HG03025 (cell line): ENCODE results near the gene CBR3.

Experiments
- ATAC-seq: cut with Tn5 transposase; IDR thresholded peaks from one replicate; pipeline ENCODE4 v1.9.1; 2021; ENCODE audit warnings: mild to moderate bottlenecking, moderate library complexity; ENCODE audit not compliant: unreplicated experiment, low FRiP score

Gene CBR3

DNA sequence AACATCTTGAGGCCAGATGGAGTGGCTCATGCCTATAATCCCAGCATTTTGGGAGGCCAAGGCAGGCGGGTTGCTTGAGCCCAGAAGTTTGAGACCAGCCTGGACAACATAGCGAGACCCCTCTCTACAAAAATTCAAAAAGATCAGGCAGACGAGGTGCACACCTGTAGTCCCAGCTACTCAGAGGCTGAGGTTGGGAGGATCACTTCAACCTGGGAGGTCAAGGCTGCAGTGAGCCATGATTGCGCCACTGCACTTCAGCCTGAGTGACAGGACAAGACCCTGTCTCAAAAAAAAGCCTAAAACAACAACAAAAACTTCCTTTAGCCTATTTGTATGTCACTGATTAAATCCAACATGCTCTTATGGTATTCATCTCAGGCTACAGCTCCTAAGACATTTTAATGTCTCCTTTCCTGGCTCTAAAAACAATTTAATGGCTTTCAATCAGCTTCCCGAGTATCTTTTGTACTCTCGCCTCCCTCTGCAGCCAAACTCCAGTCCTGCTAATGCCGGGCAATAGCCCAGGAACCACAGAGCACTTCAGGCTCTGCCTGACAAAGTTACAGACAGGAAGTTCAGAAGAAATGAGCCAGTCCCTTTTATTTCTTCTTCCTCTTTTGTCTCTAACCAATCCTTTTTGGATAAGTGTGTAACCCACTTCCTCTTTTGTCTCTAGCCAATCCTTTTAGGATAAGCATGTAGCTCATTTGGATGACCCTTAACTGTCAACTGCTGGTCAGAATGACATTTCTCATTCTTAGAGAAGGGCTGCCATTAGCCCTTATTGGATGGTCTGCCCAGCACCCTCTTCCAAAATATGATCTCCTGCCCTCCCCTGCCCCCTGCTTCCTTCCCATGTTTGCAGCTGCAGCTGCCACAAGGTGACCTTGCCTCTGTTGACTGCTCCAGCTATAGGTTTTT is 15.2 kb downstream of the CBR3 start:
- ATAC-seq, result no peak

DNA sequence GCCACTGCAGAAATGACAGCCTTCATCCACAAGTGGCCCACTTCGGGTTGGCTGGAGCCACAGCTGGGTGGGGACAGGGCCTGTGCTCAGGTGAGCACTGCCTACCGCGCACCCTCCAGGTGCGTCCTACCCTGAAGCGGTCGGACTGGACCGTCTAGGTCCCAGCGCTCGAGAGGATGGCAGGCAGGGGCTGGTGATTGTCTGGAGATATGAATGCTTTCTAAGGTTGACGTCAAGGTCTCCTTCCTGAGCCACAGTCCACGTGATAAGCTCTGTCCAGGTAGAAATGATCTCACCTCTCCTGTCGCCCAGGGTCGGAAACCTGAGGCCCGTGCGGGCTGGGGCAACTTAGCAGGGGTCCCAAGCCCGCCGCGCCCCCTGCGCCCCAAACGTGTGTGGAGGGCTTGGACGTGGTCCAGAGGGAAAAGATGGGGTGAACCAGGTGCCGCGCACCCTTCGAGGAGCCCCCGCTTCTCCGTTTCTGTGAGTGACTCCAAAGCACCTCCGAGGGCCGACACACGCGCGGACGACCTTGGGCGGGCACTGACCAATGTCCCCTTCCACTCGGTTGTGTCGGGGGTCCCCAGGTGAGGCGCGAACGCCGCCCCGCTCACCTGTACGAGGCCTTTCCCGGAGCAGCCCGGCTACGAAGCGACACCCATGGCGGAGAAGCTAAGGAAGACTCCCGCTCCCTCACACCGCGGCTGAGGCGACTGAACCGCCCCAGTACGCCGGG is 20.9 kb downstream of the CBR3 start:
- ATAC-seq, result no peak

- peak; percentile 85 for ATAC-seq
These were observed 21.5 kb downstream of the CBR3 start for GRCh38 chr21:36156339-36156814.

DNA sequence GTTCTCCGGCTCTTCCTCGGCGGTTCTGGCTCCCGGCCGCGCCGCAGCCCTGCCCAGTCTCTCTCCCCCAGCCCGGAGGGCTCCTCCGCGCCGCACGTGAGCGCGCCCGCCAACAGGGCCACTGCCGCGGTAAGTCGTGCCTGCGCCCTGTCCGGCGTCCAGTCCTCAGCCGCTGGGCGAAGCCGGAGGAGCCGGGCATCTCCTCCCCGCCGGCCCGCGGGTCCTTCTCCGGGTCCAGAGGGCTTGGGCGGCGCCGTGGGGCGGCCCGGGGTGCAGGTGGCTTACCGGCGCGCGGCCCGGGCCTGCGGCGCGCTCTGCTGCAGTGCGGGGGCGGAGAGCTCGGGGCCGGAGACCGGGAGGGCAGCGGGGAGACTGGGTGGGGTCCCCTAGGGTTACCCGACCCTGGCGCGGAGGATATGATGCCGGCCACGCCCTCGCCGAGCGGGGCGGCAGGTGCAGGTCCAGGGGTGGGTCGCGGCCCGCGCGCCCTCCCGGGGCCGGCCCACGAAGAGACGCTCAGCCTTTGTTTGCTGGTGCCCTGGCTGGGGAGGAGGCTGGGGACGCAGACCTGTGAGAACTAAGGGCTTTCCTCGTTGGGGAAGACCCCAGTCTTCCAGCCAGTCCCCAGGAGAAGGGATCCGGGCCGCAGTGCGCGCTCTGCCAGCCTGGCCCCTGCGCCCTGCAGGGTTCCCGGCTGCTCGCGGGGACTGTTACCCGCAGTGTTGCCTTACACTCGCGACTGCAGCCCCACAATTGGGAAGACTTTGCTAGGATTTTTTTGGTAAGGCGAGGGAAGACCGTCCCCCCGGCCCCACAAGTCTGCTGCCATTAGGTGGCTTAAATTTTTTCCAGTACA is 22.2 kb downstream of the CBR3 start, which contains the start of gene DOP1B:
DOP1B (plus strand) TSS at position 10 of the 856 bp plus-strand sequence. CDS start 7,910 bp downstream, outside the sequence.
- peak; percentile 21 for ATAC-seq

DNA sequence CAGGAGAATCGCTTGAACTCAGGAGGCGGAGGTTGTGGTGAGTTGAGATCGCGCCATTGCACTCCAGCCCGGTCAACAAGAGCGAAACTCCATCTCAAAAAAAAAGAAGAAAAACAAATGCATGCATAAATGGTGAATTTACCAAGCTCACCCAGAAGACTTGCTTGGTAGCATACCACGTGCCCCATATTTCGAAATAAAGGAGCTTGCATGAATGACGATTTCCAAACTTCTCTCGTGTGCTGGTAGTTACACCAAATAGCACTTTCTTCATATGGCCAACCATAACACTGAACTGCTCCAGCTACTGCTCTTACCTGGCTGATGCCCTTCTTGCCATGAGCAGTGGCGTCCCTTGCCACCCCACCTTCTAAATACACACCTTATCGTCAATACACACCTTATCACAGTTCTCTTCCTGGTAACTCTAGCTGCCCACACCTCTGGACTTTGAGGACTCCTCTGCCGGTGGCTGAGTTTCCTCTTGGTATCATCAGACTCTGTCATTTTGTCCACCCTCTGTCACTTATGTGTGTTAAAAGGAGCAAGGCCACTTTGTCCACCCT is 24.6 kb downstream of the CBR3 start:
- ATAC-seq, result no peak

GRCh38 chr21:36160850-36161178 is 25.9 kb downstream of the CBR3 start:
- no peak for ATAC-seq

GRCh38 chr21:36162631-36163030 is 27.8 kb downstream of the CBR3 start:
- ATAC-seq, result no peak

DNA sequence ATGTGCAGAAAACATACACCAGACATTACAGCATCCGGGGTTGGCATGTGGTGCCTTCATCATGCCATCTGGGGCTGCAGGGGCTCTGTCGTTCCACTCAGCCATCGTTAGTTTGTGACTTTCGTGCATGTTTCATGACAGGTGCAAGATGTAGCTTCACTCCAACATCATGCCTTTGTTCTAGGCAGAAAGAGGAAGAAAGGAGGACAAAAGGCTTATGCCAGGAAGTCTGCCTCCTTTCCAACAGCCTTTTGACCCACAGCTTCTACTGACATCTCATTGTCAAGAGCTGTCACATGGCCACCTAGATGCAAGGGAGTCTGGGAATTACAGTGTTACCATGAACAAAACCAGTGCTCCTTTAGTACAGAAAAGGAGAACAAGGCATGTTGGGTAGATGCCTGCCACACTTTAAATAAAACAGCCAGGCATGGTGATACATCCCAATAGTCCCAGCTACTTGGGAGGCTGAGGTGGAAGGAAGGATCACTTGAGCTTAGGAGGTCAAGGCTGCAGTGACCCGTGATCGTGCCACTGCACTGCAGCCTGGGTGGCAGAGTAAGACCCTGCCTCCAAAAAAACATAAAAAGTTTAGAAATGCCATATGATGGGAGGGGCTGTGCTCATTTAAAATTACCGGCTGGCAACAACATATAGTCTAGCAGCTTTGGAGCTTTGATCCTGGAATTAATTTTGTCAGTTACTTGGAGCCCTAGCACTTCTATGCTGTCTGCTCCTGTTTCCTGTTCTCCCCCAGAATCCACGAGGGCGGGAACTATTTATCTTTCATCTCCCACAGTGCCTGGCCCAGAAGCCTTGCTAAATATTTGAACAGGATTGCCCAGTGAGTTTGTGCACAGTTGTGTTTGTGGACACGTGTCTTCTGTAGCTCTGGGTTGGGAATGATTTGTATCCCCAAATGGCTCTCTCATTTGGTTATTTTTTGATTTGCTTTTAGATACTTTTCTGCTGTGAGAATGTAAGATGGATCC is 29.2 kb downstream of the CBR3 start:
- no peak for ATAC-seq

DNA sequence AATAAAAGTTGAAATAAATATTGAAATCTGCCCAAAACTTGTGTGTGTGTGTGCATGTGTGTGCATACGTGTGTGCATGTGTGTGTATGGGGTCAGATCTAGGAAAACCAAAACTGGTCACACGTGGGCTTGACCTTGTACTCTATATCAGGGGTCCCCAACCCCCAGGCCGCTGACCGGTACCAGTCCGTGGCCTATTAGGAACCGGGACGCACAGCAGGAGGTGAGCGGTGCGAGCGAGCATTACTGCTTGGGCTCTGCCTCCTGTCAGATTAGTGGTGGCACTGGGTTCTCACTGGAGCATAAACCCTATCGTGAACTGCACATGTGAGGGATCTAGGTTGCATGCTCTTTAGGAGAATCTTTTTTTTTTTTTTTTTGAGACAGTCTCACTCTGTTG is 30.5 kb downstream of the CBR3 start:
- no peak for ATAC-seq

- no peak for ATAC-seq
These were observed 31.8 kb downstream of the CBR3 start for GRCh38 chr21:36166705-36167104.

- no peak for ATAC-seq
These were observed 32.7 kb downstream of the CBR3 start for GRCh38 chr21:36167541-36167940.

GRCh38 chr21:36169470-36170128 is 34.7 kb downstream of the CBR3 start:
- ATAC-seq, result no peak

DNA sequence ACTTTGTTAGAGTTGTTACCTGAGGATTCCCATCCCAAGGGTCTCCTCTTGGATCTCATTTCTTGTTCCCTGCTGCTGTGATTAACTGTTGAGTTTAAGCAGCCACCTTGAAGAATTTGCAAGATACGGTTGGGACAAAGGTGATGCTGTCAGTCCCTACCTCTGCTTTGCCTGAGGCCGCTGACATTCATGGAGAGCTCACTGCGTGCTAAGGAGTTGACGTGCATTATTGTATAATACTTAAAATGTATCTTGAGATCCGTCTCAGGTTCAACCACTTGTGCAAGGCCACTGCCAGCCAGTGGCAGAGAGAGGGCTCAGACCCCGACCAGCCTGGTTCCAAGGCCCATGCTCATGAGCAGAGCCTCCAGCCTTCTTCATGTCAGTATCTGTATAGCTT is 35.9 kb downstream of the CBR3 start:
- no peak for ATAC-seq

DNA sequence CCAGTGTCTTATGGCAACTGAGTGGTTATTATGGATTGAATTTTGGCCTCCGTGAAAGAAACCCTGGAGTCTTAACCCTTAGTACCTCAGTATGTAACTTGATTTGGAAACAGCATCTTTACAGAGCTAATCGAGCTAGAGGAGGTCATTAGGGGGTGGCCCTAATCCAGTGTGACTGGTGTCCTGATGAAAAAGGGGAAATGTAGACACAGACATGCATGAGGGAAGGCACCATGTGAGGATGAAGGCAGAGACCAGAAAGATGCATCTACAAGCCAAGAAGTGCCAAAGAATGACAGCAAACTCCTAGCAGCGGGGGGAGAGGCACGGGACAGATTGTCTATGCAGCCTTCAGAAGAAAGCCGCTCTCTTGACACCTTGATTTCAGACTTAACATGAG is 36.5 kb downstream of the CBR3 start:
- ATAC-seq, result no peak

DNA sequence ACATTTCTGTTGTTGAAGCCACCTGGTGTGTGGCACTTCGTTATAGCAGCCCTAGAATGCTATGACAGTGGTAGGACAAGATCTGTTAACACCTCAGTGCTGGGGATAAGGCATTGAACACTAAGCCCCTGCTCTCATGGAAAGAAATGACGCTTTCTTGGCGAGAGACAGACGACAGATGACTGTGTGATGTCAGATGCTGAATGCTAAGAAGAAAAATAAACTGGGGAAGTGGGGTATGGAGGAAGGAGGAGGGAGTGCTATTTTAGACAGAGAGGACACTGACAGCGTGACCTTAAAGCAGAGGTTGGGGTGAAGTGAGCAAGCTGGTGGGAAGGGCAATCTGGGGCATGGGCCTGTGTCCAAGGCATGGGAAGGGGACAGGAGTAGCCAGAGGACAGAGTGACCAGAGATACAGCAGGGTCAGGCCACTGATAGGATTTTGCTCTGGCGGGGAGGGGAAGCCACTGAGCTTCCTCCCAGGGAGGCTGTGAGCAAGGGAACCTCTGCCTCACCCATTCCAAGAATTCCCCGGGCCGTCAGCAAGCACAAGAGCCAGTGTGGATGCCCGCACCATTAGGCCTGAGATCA is 37.0 kb downstream of the CBR3 start:
- ATAC-seq, result no peak

DNA sequence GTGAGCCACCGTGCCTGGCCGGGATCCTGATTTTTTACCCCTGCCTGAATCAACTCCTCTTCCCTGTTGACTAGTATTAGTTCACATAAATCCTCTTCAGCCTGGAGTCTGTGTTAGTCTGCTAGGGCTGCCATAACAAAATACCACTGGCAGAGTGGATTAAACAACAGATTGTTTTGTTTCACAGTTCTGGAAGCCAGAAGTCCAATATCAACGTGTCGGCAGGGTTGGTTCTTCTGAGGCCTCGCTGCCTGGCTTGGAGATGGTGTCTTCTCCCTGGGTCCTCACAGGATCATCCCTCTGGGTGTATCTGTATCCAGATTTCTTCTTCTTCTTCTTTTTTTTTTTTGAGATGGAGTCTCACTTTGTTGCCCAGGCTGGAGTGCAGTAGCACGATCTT is 39.9 kb downstream of the CBR3 start:
- ATAC-seq, result no peak

GRCh38 chr21:36175771-36176565 is 41.1 kb downstream of the CBR3 start:
- no peak for ATAC-seq
